NCI-H82 treated with DMSO at 0.1 percent for 48 hours (cell line): ENCODE results near the gene CTTNBP2NL.

ENCODE experiments used
- DNase-seq: peaks from one replicate; lab custom pipeline; 2025; ENCODE audit not compliant: unreplicated experiment; lab: John Stamatoyannopoulos, UW

The CTTNBP2NL gene

DNA sequence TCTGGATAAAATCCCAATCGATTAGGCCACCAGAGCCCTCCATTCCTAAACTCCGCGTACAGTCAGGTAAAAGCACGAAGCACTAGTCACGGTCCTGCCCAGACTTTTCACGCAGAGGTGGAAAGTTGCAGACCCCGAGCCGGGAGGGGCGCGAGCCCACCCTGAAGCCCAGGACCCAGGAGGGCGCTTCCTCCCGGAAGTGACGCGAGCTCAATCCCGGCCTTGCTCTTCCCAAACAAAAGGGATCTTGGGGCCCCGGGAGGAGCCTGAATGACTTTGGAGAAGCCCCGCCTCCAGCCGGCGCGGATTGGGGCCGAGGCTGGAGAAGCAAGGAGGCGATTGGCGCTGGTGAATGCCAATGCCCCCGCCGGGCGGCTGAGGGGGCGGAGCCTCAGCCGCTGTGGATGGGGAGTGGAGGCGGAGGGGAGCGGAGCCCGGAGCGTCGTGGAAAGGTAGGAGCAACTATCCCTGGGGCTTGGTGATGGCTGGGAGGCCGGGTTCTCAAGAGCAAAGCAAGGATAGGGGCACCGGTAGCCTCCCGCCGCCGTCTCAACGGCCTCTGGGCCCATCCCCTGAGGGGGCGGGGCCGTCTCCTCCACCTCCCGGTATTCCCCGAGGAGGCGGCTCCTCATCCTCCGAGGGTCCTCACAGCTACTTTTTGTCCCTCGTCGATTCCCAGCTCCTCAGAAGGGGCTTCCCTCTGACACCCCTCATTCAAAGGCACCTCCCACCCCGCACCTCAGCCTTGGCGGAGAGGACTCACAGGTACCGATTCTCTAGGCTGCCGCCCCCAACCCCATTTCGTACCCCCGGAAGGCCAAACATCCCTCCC, at the start of gene CTTNBP2NL:
Gene CTTNBP2NL, plus strand, starts transcription at position 394 of the 832 bp plus-strand sequence. CDS start 19,952 bp downstream, outside the sequence.
- DNase-seq = peak; percentile 92

DNA sequence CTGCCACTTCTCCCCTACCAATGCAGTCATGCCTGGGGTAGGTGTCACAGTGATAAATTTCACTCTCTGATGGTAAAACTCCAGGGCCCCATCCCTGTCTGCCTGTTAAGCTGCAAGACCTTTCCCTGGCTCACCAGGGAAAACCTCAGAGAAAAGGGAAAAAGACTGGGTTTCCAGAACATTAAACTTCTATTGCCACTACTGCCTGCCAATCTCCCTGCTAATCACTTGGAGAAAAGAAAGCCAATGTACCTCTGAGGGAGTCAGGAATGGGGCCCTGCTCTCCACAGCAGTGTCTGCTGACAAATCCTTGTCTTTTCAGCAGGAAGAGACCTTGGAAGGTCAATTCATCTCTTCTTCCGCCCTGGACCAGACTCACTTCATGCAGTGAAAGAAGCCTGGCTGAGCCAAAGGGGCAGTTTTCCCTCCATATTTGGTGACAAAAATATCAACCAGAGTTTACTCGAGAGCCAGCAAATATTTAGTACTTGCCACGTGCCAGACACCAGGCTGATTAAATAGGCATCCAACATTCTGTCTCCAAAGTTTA, 49.1 kb upstream of the CTTNBP2NL start:
- DNase-seq = no peak

GRCh38 chr1:112356765-112357164, 39.2 kb upstream of the CTTNBP2NL start:
- DNase-seq = no peak

GRCh38 chr1:112357467-112357866, 38.5 kb upstream of the CTTNBP2NL start:
- DNase-seq = no peak

- no peak for DNase-seq
Measured at GRCh38 chr1:112358061-112358770, 37.8 kb upstream of the CTTNBP2NL start.

GRCh38 chr1:112358798-112359408, 37.1 kb upstream of the CTTNBP2NL start:
- DNase-seq = peak; percentile 19

GRCh38 chr1:112359961-112360767, 35.9 kb upstream of the CTTNBP2NL start:
- DNase-seq = no peak

GRCh38 chr1:112363636-112364035, 32.4 kb upstream of the CTTNBP2NL start:
- DNase-seq = no peak

DNA sequence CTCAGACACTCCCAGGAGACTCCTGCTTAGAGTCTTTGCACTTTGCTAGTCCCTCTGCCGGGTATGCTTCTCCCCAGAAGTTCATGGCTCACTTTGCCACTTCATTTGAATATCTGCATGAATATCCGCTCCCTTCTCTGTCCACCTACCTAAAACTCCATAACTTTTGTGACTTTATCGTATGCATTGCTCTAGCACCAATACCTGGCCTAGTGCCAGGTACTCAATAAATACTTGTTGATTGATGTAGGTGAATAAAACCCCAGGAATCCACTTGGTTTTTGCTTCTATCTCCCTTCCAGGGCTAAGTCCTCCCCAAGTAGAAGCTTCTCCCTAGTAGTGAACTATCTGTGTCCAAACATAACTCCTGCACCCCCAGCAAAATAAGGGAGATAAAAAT, 27.8 kb upstream of the CTTNBP2NL start:
- no peak for DNase-seq

GRCh38 chr1:112369392-112370285, 26.4 kb upstream of the CTTNBP2NL start:
- DNase-seq = peak; percentile 63

DNA sequence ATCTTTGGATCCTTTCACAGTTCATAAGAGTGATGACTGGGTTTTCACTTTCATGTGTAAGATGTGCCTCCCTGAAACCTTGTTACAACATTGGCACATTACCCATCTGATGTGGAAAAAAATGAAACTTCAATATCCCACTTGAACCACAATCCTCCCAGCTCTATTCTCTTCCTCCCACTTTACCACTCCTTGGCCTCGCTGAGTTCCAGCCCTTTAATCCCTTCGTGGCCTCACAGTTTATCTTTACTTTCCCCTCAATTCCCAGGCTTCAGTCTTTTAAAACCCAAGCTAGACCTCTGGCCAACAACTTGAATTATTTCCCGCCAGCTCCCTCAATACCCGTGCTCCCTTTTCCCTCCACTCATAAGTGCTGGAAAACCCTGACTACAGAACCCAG, 25.0 kb upstream of the CTTNBP2NL start:
- DNase-seq = no peak

GRCh38 chr1:112371775-112372174, 24.2 kb upstream of the CTTNBP2NL start:
- DNase-seq = no peak

DNA sequence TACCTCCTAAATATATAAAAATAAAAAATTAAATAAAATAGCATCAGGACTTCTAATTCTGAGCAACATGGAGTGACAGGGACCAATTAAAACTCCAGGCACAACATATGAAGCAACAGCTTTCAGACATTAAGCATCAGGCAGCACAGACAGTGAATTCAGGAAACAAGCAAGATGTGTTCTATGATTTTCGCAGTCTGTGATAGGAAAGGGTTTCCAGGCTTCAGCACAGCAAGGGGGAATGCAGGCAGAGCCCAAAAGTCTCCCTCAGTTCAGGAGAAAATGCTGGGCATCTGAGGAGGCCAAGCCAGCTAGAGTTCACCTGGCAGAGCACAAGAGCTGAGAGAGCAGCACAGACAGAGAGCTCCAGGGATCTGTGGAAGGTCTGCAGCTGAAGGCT, 22.2 kb upstream of the CTTNBP2NL start:
- DNase-seq = no peak

DNA sequence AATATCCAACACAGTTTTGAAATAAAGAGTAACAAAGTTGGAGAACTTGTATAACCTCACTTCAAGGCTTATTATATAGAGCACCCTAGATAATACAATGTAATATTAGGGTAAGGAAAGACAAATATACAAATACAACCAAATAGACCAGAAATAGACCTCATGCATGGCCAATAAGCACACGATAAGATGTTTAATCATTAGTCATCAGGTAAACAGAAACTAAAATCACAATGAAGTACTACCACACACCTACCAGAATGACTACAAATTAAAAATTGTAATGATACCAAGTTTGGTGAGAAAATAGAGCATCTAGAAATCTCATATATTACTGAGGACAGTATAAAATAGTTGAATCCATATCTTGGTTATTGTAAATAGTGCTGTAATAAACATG, 20.3 kb upstream of the CTTNBP2NL start:
- DNase-seq = no peak

- no peak for DNase-seq
Measured at GRCh38 chr1:112380356-112380755, 15.7 kb upstream of the CTTNBP2NL start.

DNA sequence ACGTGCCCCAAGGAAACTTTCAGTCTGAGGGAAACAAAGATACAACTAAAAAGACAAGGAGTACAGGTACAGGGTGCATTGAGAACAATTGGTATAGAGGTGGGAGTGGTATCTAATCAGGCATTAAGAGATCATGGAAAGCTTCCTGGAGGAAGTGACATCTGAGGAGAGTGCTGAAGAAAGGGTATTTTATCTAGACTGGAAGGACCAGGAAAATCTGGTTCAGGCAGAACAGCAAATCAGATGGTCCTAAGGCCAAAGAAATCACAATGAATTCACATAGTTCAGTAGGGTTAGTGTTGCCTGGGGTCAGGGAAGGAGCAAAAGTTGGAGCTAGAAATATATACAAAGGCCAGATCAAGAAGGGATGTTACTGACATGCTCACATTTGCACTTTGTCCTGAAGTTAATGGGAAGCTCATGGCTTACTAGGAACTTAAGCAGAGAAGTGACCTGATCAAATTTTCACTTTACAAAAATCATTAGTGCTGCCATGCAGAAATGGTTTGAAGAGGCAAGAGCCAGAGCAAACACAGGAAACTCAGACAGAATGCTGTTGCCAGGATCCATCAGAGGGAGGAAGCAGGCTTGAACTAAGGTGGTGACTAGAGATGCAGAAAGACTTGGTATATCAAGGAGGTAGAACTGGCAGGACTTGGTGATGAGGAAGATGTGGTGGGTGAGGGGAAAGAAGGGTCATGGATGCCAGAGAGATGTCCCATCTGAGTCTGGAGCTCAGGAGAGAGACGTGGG, 14.5 kb upstream of the CTTNBP2NL start:
- DNase-seq = no peak

- peak; percentile 37 for DNase-seq
Measured at GRCh38 chr1:112383759-112384370, 12.1 kb upstream of the CTTNBP2NL start.

GRCh38 chr1:112386024-112386723, 9.8 kb upstream of the CTTNBP2NL start:
- no peak for DNase-seq
